Measurements from ENCODE around the gene TRPT1.

DNA sequence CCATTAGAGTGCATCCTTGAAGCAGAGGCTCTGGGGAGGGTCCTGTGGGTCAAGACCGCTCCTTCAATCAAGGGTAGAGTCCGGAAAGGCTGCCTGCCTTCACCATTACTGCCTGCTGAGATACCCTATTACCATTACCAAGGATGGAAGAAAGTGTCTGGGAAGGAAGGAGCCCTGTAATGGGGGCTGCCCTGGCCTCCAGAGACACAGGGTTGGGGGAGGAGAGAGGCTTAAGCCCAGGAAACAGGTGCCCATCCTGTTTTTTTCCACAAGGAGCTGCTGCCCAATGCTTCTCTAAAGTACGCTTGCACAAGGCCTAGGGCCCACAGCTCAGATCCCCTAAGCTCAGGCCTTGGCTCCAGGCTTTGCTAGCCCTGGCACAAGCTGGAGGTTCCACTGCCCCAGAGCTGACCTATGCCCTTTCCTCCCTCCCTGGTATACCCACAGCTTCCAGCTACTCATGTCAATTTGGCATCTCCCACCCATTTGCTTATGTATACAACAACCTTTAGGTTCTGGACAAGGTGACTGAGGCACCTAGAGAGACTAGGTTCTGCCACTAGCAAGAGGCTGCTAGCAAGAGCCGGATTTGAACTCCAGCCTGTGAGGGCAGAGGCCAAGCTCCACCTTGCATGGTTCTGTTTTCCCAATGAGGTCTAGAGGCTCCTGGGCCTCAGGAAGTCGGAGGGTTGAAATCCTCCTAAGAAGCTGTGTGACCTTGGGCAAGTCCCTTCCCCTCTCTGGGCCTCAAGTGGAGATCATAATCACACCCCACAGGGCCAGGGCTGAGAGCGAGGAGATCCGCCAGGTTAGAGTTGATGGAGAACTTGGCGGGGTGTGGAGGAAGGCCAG is 23.8 kb upstream of the TRPT1 start:
- TF ChIP-seq, protein P1, sequence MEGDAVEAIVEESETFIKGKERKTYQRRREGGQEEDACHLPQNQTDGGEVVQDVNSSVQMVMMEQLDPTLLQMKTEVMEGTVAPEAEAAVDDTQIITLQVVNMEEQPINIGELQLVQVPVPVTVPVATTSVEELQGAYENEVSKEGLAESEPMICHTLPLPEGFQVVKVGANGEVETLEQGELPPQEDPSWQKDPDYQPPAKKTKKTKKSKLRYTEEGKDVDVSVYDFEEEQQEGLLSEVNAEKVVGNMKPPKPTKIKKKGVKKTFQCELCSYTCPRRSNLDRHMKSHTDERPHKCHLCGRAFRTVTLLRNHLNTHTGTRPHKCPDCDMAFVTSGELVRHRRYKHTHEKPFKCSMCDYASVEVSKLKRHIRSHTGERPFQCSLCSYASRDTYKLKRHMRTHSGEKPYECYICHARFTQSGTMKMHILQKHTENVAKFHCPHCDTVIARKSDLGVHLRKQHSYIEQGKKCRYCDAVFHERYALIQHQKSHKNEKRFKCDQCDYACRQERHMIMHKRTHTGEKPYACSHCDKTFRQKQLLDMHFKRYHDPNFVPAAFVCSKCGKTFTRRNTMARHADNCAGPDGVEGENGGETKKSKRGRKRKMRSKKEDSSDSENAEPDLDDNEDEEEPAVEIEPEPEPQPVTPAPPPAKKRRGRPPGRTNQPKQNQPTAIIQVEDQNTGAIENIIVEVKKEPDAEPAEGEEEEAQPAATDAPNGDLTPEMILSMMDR (IDR thresholded peaks at IDR 0.05), result no peak
- TF ChIP-seq POLR2A (IDR thresholded peaks at IDR 0.05), result no peak

All from testis (tissue), 2 donors.